GM23338 (cell line): ENCODE results near the gene TEX53. TPM values are rescaled to one million over a fixed set of nuclear protein-coding genes. Genes with fewer than 3 reads are reported as not detected.

ENCODE experiments used
- ATAC-seq: fragments of 200-7000 bp; cut with Tn5 transposase; 3 replicates; pipeline ENCODE4 v1.9.1; 2020
- DNase-seq: peaks from one replicate; pipeline ENCODE4 v3.0.0-alpha.2; 2015; ENCODE audit warnings: low spot score
- H2AFZ ChIP-seq: fragments of 200-600 bp; sonication (generic); 2 replicates; pipeline ENCODE4 v1.8.0; 2016; ENCODE audit warnings: antibody characterized with exemption, mild to moderate bottlenecking, moderate library complexity
- H3F3A ChIP-seq: fragments of 200-600 bp; sonication (generic); replicated peaks from 2 replicates; pipeline ENCODE4 v1.8.0; 2017; ENCODE audit warnings: antibody characterized with exemption, mixed run types, low read depth
- H3K27ac ChIP-seq: fragments of 200-600 bp; sonication (generic); 2 replicates; pipeline ENCODE4 v1.6.1; 2016; ENCODE audit warnings: low read depth
- H3K27me3 ChIP-seq: fragments of 200-600 bp; sonication (generic); 2 replicates; pipeline ENCODE4 v1.8.0; 2016; ENCODE audit warnings: mild to moderate bottlenecking, mixed run types, moderate library complexity; ENCODE audit not compliant: insufficient read depth
- H3K36me3 ChIP-seq: fragments of 200-600 bp; sonication (generic); 2 replicates; pipeline ENCODE4 v1.8.0; 2016; ENCODE audit warnings: mild to moderate bottlenecking; ENCODE audit not compliant: insufficient read depth
- H3K4me1 ChIP-seq: fragments of 200-600 bp; sonication (generic); 2 replicates; pipeline ENCODE4 v1.8.0; 2016; ENCODE audit warnings: mild to moderate bottlenecking, moderate library complexity; ENCODE audit not compliant: insufficient read depth
- H3K4me2 ChIP-seq: fragments of 200-600 bp; sonication (generic); 2 replicates; pipeline ENCODE4 v1.7.1; 2017; ENCODE audit warnings: mixed run types
- H3K4me3 ChIP-seq: fragments of 200-600 bp; sonication (generic); 2 replicates; pipeline ENCODE4 v1.6.1; 2016; ENCODE audit warnings: mixed run types
- H3K79me2 ChIP-seq: fragments of 200-600 bp; sonication (generic); replicated peaks from 2 replicates; pipeline ENCODE4 v1.8.0; 2017; ENCODE audit warnings: mild to moderate bottlenecking; ENCODE audit not compliant: insufficient read depth
- H3K9me2 ChIP-seq: fragments of 200-600 bp; sonication (generic); 2 replicates; pipeline ENCODE4 v1.8.0; 2017; ENCODE audit not compliant: insufficient read depth
- H4K20me1 ChIP-seq: fragments of 200-600 bp; sonication (generic); replicated peaks from 2 replicates; pipeline ENCODE4 v1.8.0; 2017; ENCODE audit warnings: mild to moderate bottlenecking; ENCODE audit not compliant: insufficient read depth
- H3K27ac Mint-ChIP-seq: 2 replicates; pipeline ENCODE4 v1.8.0; 2020; ENCODE audit warnings: inconsistent platforms, mild to moderate bottlenecking, moderate library complexity, mixed read lengths
- H3K27me3 Mint-ChIP-seq: 3 replicates; pipeline ENCODE4 v1.8.0; 2022; ENCODE audit warnings: low read depth, mild to moderate bottlenecking, moderate library complexity, mixed read lengths, inconsistent platforms; ENCODE audit not compliant: insufficient read depth, poor library complexity
- H3K36me3 Mint-ChIP-seq: 3 replicates; pipeline ENCODE4 v1.8.0; 2021; ENCODE audit warnings: low read depth, mild to moderate bottlenecking, inconsistent platforms, moderate library complexity, mixed read lengths
- H3K4me1 Mint-ChIP-seq: 3 replicates; pipeline ENCODE4 v1.8.0; 2020; ENCODE audit warnings: mild to moderate bottlenecking, inconsistent platforms, mixed read lengths
- H3K4me3 Mint-ChIP-seq: 3 replicates; pipeline ENCODE4 v1.8.0; 2021; ENCODE audit warnings: moderate library complexity, mild to moderate bottlenecking, inconsistent platforms, mixed read lengths
- H3K9me3 Mint-ChIP-seq: 3 replicates; pipeline ENCODE4 v1.8.0; 2020; ENCODE audit warnings: moderate library complexity, mild to moderate bottlenecking, inconsistent platforms, mixed read lengths
- CREB1 ChIP-seq: fragments of 250-450 bp; sonication (Bioruptor Pico); IDR thresholded peaks from 2 replicates; pipeline ENCODE4 v1.5.0; 2020; ENCODE audit warnings: low read depth, mild to moderate bottlenecking, moderate library complexity
- CTCF ChIP-seq, 2 experiments: fragments of 200-600 bp in 1 of 2; sonication (generic) in 1 of 2; conservative IDR thresholded peaks; 2 replicates each; pipeline versions ENCODE4 v1.5.1 to v1.6.1; 2016 to 2017; ENCODE audit warnings: antibody characterized with exemption in 2 of 2, low read depth in 2 of 2, mild to moderate bottlenecking in 2 of 2, moderate library complexity in 1 of 2
- ETS1 ChIP-seq: IDR thresholded peaks from 2 replicates; pipeline ENCODE4 v1.6.1; 2016; ENCODE audit warnings: antibody characterized with exemption
- EZH2 ChIP-seq: fragments of 200-600 bp; sonication (generic); IDR thresholded peaks from one replicate; pipeline ENCODE4 v1.8.0; 2017; ENCODE audit warnings: antibody characterized with exemption, mild to moderate bottlenecking, low read depth; ENCODE audit not compliant: unreplicated experiment
- EZH2phosphoT487 ChIP-seq: fragments of 200-600 bp; sonication (generic); IDR thresholded peaks from one replicate; pipeline ENCODE4 v1.8.1; 2018; ENCODE audit warnings: antibody characterized with exemption; ENCODE audit not compliant: unreplicated experiment
- JUNB ChIP-seq: IDR thresholded peaks from one replicate; pipeline ENCODE4 v1.6.1; 2016; ENCODE audit warnings: antibody characterized with exemption; ENCODE audit not compliant: unreplicated experiment
- NANOG ChIP-seq: IDR thresholded peaks from 2 replicates; pipeline ENCODE4 v1.6.1; 2016; ENCODE audit warnings: antibody characterized with exemption, borderline replicate concordance
- POLR2AphosphoS5 ChIP-seq: IDR thresholded peaks from 2 replicates; pipeline ENCODE4 v1.6.1; 2016; ENCODE audit warnings: antibody characterized with exemption, low read depth
- REST ChIP-seq: IDR thresholded peaks from one replicate; pipeline ENCODE4 v1.6.1; 2018; ENCODE audit warnings: antibody characterized with exemption; ENCODE audit not compliant: unreplicated experiment
- STAT1 ChIP-seq: IDR thresholded peaks from one replicate; pipeline ENCODE4 v1.6.1; 2016; ENCODE audit warnings: antibody characterized with exemption; ENCODE audit not compliant: unreplicated experiment
- ZNF114 ChIP-seq: fragments of 250-450 bp; sonication (Bioruptor Pico); IDR thresholded peaks from 2 replicates; pipeline ENCODE4 v1.5.0; 2020; ENCODE audit warnings: mild to moderate bottlenecking, moderate library complexity
- ZNF331 ChIP-seq: fragments of 250-450 bp; sonication (Bioruptor Pico); IDR thresholded peaks from 2 replicates; pipeline ENCODE4 v1.5.0; 2020; ENCODE audit warnings: low read depth, mild to moderate bottlenecking, moderate library complexity
- ZNF462 ChIP-seq: fragments of 250-450 bp; sonication (Bioruptor Pico); IDR thresholded peaks from 2 replicates; pipeline ENCODE4 v1.5.0; 2020; ENCODE audit warnings: mild to moderate bottlenecking, moderate library complexity
- polyA plus RNA-seq: library from polyadenylated mRNA; unstranded; fragments of >200 nt; fragmentation: Nextera tagmentation; extraction: Ambion mirVana; gene quantifications from 2 replicates; pipeline ENCODE4 v1.2.1, GENCODE V29; 2016
- total RNA-seq: library from RNA; depleted of rRNA; stranded (reverse); fragments of >200 nt; shearing (Covaris generic); gene quantifications from 2 replicates; pipeline ENCODE4 v1.2.3, GENCODE V29; 2014

TEX53 gene
- total and polyA plus RNA-seq, 2 experiments from 2014 or later, result not detected

GRCh38 chr9:114607671-114608524, 49.7 kb downstream of the TEX53 start:
- Histone ChIP-seq H4K20me1 (no peaks in the 10 kb centered on the region), H3K36me3 (no peaks in the 10 kb centered on the region), H3K4me1 (peaks cover 12% of the 10 kb centered on the region), H2AFZ (no peak overlapping the region), H3K4me3 (no peak overlapping the region), H3F3A (no peaks in the 10 kb centered on the region), H3K27ac (no peak overlapping the region), H3K9me2 (0 out of 2 replicates have a peak, but pooled peaks cover 6% of the 10 kb centered on the region), H3K27me3 (peaks cover 14% of the 10 kb centered on the region), H3K79me2 (peaks cover 8% of the 10 kb centered on the region; the same call in 1 of the 2 replicates), H3K4me2 (no peak overlapping the region)
- Mint-ChIP-seq H3K4me1 (peaks cover 17% of the 10 kb centered on the region), H3K4me3 (no peak overlapping the region), H3K9me3 (peaks cover 6% of the 10 kb centered on the region; the same call in 1 of the 3 replicates), H3K27ac (no peak overlapping the region), H3K27me3 (peaks cover 19% of the 10 kb centered on the region), H3K36me3 (peaks cover 10% of the 10 kb centered on the region; the same call in 2 of the 3 replicates)
- no peak for DNase-seq
- TF ChIP-seq REST (no peak), EZH2 (no peak), ZNF331 (CRISPR knock-in tag) (no peak), NANOG (no peak), ZNF114 (no peak), POLR2AphosphoS5 (no peak), CTCF (conservative IDR thresholded peaks at IDR 0.05; ENCODE audit: low read depth in 2 of 2) (no peak), EZH2phosphoT487 (no peak), STAT1 (no peak), ZNF462 (CRISPR knock-in tag) (no peak), JUNB (no peak), CREB1 (no peak), ETS1 (no peak)
- ATAC-seq, result no peak
